CD14-positive monocyte (primary cell): ENCODE measurements around the gene KLHL25. TPM values are rescaled to one million over a fixed set of nuclear protein-coding genes. Genes with fewer than 3 reads are reported as not detected.

Experiments
- DNase-seq, 3 donors: peaks; one replicate each; pipeline ENCODE4 v3.0.0-alpha.2; 2011 to 2022
- H2AFZ ChIP-seq: 2 replicates; pipeline ENCODE4 v1.6.0; 2012; ENCODE audit warnings: mild to moderate bottlenecking, low read depth, low read length, inconsistent platforms; ENCODE audit not compliant: insufficient read depth, poor library complexity, severe bottlenecking
- H3K27ac ChIP-seq, 2 donors: 1 replicate in 1 of 2; 2 replicates in 1 of 2; pipeline ENCODE4 v1.5.1; 2012 to 2013; ENCODE audit warnings: low read length in 2 of 2, control low read depth in 1 of 2, inconsistent platforms in 1 of 2, low read depth in 1 of 2, mild to moderate bottlenecking in 1 of 2
- H3K27me3 ChIP-seq, 2 donors: one replicate each; pipeline versions ENCODE4 v1.6.0 to v1.6.1; 2011 to 2013; ENCODE audit warnings: low read length in 2 of 2; ENCODE audit not compliant: control insufficient read depth in 2 of 2, insufficient read depth in 2 of 2
- H3K36me3 ChIP-seq, 2 donors: replicated peaks in 1 of 2; 1 replicate in 1 of 2; 2 replicates in 1 of 2; pipeline versions ENCODE4 v1.5.1 to v1.6.1; 2012 to 2013; ENCODE audit warnings: low read length in 2 of 2, control low read depth in 1 of 2, inconsistent platforms in 1 of 2, mild to moderate bottlenecking in 1 of 2; ENCODE audit not compliant: insufficient read depth in 2 of 2, control insufficient read depth in 1 of 2
- H3K4me1 ChIP-seq, 2 donors: 1 replicate in 1 of 2; 2 replicates in 1 of 2; pipeline versions ENCODE4 v1.5.1 to v1.6.1; 2012 to 2013; ENCODE audit warnings: low read length in 2 of 2, control low read depth in 1 of 2, inconsistent platforms in 1 of 2, mild to moderate bottlenecking in 1 of 2, moderate library complexity in 1 of 2; ENCODE audit not compliant: insufficient read depth in 2 of 2, control insufficient read depth in 1 of 2
- H3K4me2 ChIP-seq: replicated peaks from 2 replicates; pipeline ENCODE3; 2012; ENCODE audit warnings: low read length, moderate library complexity, mild to moderate bottlenecking; ENCODE audit not compliant: poor library complexity, severe bottlenecking; ENCODE audit errors: extremely low read depth
- H3K4me3 ChIP-seq, 3 experiments: fragments of 200-600 bp in 1 of 3; sonication (generic) in 1 of 3; replicated peaks in 1 of 3; 1 replicate in 2 of 3; 2 replicates in 1 of 3; pipeline ENCODE4 v1.5.1; 2011 to 2013; ENCODE audit warnings: low read length in 3 of 3, mild to moderate bottlenecking in 3 of 3, control low read depth in 2 of 3, low read depth in 2 of 3, inconsistent platforms in 1 of 3, moderate library complexity in 1 of 3
- H3K79me2 ChIP-seq: 2 replicates; pipeline ENCODE4 v1.6.0; 2012; ENCODE audit warnings: mild to moderate bottlenecking, control low read depth, inconsistent platforms, low read length, moderate library complexity; ENCODE audit not compliant: insufficient read depth
- H3K9ac ChIP-seq: 2 replicates; pipeline ENCODE4 v1.6.0; 2017; ENCODE audit warnings: low read length, mild to moderate bottlenecking; ENCODE audit not compliant: insufficient read depth, poor library complexity, severe bottlenecking
- H3K9me3 ChIP-seq, 2 donors: replicated peaks in 1 of 2; 1 replicate in 1 of 2; 2 replicates in 1 of 2; pipeline versions ENCODE4 v1.5.1 to v1.6.1; 2012 to 2013; ENCODE audit warnings: low read length in 2 of 2, control low read depth in 1 of 2; ENCODE audit not compliant: control insufficient read depth in 1 of 2, insufficient read depth in 1 of 2
- H4K20me1 ChIP-seq: 2 replicates; pipeline ENCODE4 v1.6.0; 2012; ENCODE audit warnings: mild to moderate bottlenecking, low read length, control low read depth, moderate library complexity; ENCODE audit not compliant: insufficient read depth
- H3K27ac Mint-ChIP-seq, 7 donors: one replicate each; pipeline ENCODE4 v1.8.0; 2020; ENCODE audit warnings: mild to moderate bottlenecking in 7 of 7, mixed read lengths in 7 of 7, moderate library complexity in 6 of 7, inconsistent platforms in 2 of 7
- H3K27me3 Mint-ChIP-seq, 3 donors: one replicate each; pipeline ENCODE4 v1.8.0; 2021 to 2022; ENCODE audit warnings: low read depth in 3 of 3, mild to moderate bottlenecking in 3 of 3, mixed read lengths in 3 of 3, moderate library complexity in 3 of 3, inconsistent platforms in 1 of 3
- H3K36me3 Mint-ChIP-seq, 2 donors: one replicate each; pipeline ENCODE4 v1.8.0; 2020; ENCODE audit warnings: mixed read lengths in 2 of 2, inconsistent platforms in 1 of 2, mild to moderate bottlenecking in 1 of 2
- H3K4me1 Mint-ChIP-seq: one replicate; pipeline ENCODE4 v1.8.0; 2020; ENCODE audit warnings: mild to moderate bottlenecking, mixed read lengths
- H3K4me3 Mint-ChIP-seq, 2 donors: one replicate each; pipeline ENCODE4 v1.8.0; 2020; ENCODE audit warnings: mild to moderate bottlenecking in 2 of 2, mixed read lengths in 2 of 2, moderate library complexity in 1 of 2
- H3K9me3 Mint-ChIP-seq, 7 donors: one replicate each; pipeline ENCODE4 v1.8.0; 2020 to 2022; ENCODE audit warnings: mixed read lengths in 7 of 7, mild to moderate bottlenecking in 6 of 7, moderate library complexity in 6 of 7, inconsistent platforms in 2 of 7
- CTCF ChIP-seq: fragments of 200-600 bp; IDR thresholded peaks from one replicate; pipeline ENCODE4 v1.8.0; 2022; ENCODE audit warnings: antibody characterized with exemption, mild to moderate bottlenecking
- WGBS: methylation state at CpG from one replicate; pipeline ENCODE4 v1.1.5; 2013; ENCODE audit warnings: missing lambda C conversion rate; ENCODE audit not compliant: insufficient coverage; 5-methylcytosine and 5-hydroxymethylcytosine counted together
- intact Hi-C, 2 donors: fragments of 100-400 bp; cut with micrococcal nuclease; formaldehyde crosslinking; loops; one replicate each; pipeline versions ENCODE4 v1.15.0 to v1.15.1; 2023
- polyA plus RNA-seq, 3 donors: library from polyadenylated mRNA; depleted of rRNA in 1 of 3; unstranded in 2 of 3; stranded (reverse) in 1 of 3; fragments of 300-500 nt in 2 of 3; fragments of >200 nt in 1 of 3; fragmentation: Illumina TruSeq in 2 of 3; gene quantifications; 1 replicate in 2 of 3; 2 replicates in 1 of 3; pipeline ENCODE4 v1.2.3, GENCODE V29; 2012 to 2021

KLHL25 gene
- polyA plus RNA-seq, 3 donors: 0.27 to 0.60 (median 0.40) TPM

- no peaks in the 10 kb centered on the region for H4K20me1 ChIP-seq
- peaks cover 6 to 7% of the 10 kb centered on the region in 2 donors for H3K4me1 ChIP-seq
- no peaks in the 10 kb centered on the region for H3K27me3 ChIP-seq
- Mint-ChIP-seq H3K36me3 (no peaks in the 10 kb centered on the region), H3K9me3 (peaks cover 0 to 2% (median 0%) of the 10 kb centered on the region in 7 donors), H3K27me3 (peaks cover 0 to 2% (median 0%) of the 10 kb centered on the region in 3 donors), H3K4me3 (no peak overlapping the region), H3K27ac (peak overlapping the region in 1 of 7 donors; percentile 50), H3K4me1 (peaks cover 13% of the 10 kb centered on the region)
- TF ChIP-seq CTCF: no peak
- WGBS: 98% methylated on average over 21 of the region's 21 CpGs
- no peaks in the 10 kb centered on the region for H3K79me2 ChIP-seq
- no peaks in the 10 kb centered on the region for H3K9me3 ChIP-seq
- no peak overlapping the region for H3K27ac ChIP-seq
- DNase-seq: no peak
- no peaks in the 10 kb centered on the region for H3K36me3 ChIP-seq
- intact Hi-C loops: no loop called here
- no peak overlapping the region for H3K4me2 ChIP-seq
- H3K4me3 ChIP-seq: no peak overlapping the region
- H2AFZ ChIP-seq: no peak overlapping the region
- H3K9ac ChIP-seq: no peak overlapping the region
These were observed 36.1 kb downstream of the KLHL25 start for GRCh38 chr15:85758655-85758978.

GRCh38 chr15:85757939-85758654, 36.6 kb downstream of the KLHL25 start:
- Histone ChIP-seq H2AFZ (no peak overlapping the region), H3K4me1 (peaks cover 6 to 7% of the 10 kb centered on the region in 2 donors), H4K20me1 (no peaks in the 10 kb centered on the region), H3K27ac (no peak overlapping the region), H3K27me3 (no peaks in the 10 kb centered on the region), H3K36me3 (no peaks in the 10 kb centered on the region), H3K4me2 (no peak overlapping the region), H3K4me3 (no peak overlapping the region), H3K9me3 (no peaks in the 10 kb centered on the region), H3K9ac (no peak overlapping the region), H3K79me2 (no peaks in the 10 kb centered on the region)
- no peak for TF ChIP-seq CTCF
- peaks cover 13% of the 10 kb centered on the region for H3K4me1 Mint-ChIP-seq
- no peaks in the 10 kb centered on the region for H3K36me3 Mint-ChIP-seq
- H3K9me3 Mint-ChIP-seq: peaks cover 0 to 2% (median 0%) of the 10 kb centered on the region in 7 donors
- DNase-seq: no peak
- H3K4me3 Mint-ChIP-seq: no peak overlapping the region
- WGBS: 92% methylated on average over 12 of the region's 17 CpGs
- peaks cover 0 to 2% (median 0%) of the 10 kb centered on the region in 3 donors for H3K27me3 Mint-ChIP-seq
- intact Hi-C loops: no loop called here
- H3K27ac Mint-ChIP-seq: no peak overlapping the region
